ENCODE measurements around the gene MAD2L1BP. TPM values are rescaled to one million over a fixed set of nuclear protein-coding genes. Genes with fewer than 3 reads are reported as not detected.

MAD2L1BP gene
- total RNA-seq, 1 experiment from 2014 or later, result 30.1 TPM

- Mint-ChIP-seq H3K4me1 (peaks cover 9% of the 10 kb centered on the region), H3K4me3 (no peak overlapping the region), H3K27ac (no peak overlapping the region), H3K36me3 (peaks cover 35% of the 10 kb centered on the region), H3K9me3 (no peaks in the 10 kb centered on the region), H3K27me3 (ENCODE audit: low read depth) (no peaks in the 10 kb centered on the region)
- no peak for ATAC-seq
- ChIA-PET CTCF (interaction anchor here (1.0 to 1.1 kb wide), 2 partner anchors 11 to 13 kb away, joined by 5 read pairs; no protein-coding TSS in a partner anchor), POLR2A (interaction anchor here (0.7 kb wide), 1 partner anchor 314 kb away, joined by 3 read pairs; no protein-coding TSS in a partner anchor)
- TF ChIP-seq ZNF121 (CRISPR knock-in tag; IDR thresholded peaks at IDR 0.05), result no peak
- TF ChIP-seq GABPB1 (CRISPR knock-in tag; IDR thresholded peaks at IDR 0.05), result no peak
- no peak for TF ChIP-seq ZBTB21 (CRISPR knock-in tag; IDR thresholded peaks at IDR 0.05; ENCODE audit: borderline replicate concordance)
- no peak for TF ChIP-seq PRRX2 (CRISPR knock-in tag; IDR thresholded peaks at IDR 0.05)
- no peak for TF ChIP-seq ZNF423 (CRISPR knock-in tag; IDR thresholded peaks at IDR 0.05)
- TF ChIP-seq ATF3 (CRISPR knock-in tag; conservative IDR thresholded peaks at IDR 0.05), result no peak
- TF ChIP-seq EMX1 (CRISPR knock-in tag; IDR thresholded peaks at IDR 0.05), result no peak
- no peak for TF ChIP-seq HMGXB4 (CRISPR knock-in tag; IDR thresholded peaks at IDR 0.05)
- no peak for TF ChIP-seq SP1 (CRISPR knock-in tag; conservative IDR thresholded peaks at IDR 0.05)
- TF ChIP-seq PREB (CRISPR knock-in tag; IDR thresholded peaks at IDR 0.05; ENCODE audit: borderline replicate concordance), result no peak
- no peak for TF ChIP-seq ATF1 (CRISPR knock-in tag; IDR thresholded peaks at IDR 0.05)
- TF ChIP-seq MXD4 (CRISPR knock-in tag; IDR thresholded peaks at IDR 0.05; ENCODE audit: borderline replicate concordance), result no peak
- TF ChIP-seq ZNF219 (CRISPR knock-in tag; IDR thresholded peaks at IDR 0.05; ENCODE audit: borderline replicate concordance), result no peak
- TF ChIP-seq USF1 (CRISPR knock-in tag; IDR thresholded peaks at IDR 0.05), result no peak
- no peak for TF ChIP-seq FOXJ3 (CRISPR knock-in tag; IDR thresholded peaks at IDR 0.05; ENCODE audit: borderline replicate concordance)
- TF ChIP-seq TEAD1 (CRISPR knock-in tag; IDR thresholded peaks at IDR 0.05), result no peak
- no peak for DNase-seq (ENCODE audit: low spot score)
These were observed 44.9 kb downstream of the MAD2L1BP start for GRCh38 chr6:43680308-43681200.

GRCh38 chr6:43681303-43681702 is 45.7 kb downstream of the MAD2L1BP start:
- CTCF ChIA-PET, result interaction anchor here (1.0 to 1.1 kb wide), 2 partner anchors 11 to 14 kb away, joined by 5 read pairs; no protein-coding TSS in a partner anchor
- H3K4me3 Mint-ChIP-seq, result no peak overlapping the region
- H3K4me1 Mint-ChIP-seq, result peaks cover 13% of the 10 kb centered on the region
- TF ChIP-seq ZBTB21 (CRISPR knock-in tag; IDR thresholded peaks at IDR 0.05; ENCODE audit: borderline replicate concordance) (no peak), ZNF281 (CRISPR knock-in tag; IDR thresholded peaks at IDR 0.05) (no peak), ARID4B (CRISPR knock-in tag; IDR thresholded peaks at IDR 0.05; ENCODE audit: borderline replicate concordance) (no peak), MYBL2 (CRISPR knock-in tag; IDR thresholded peaks at IDR 0.05) (no peak), GTF2I (CRISPR knock-in tag; conservative IDR thresholded peaks at IDR 0.05) (no peak)
- H3K36me3 Mint-ChIP-seq, result peaks cover 27% of the 10 kb centered on the region
- POLR2A ChIA-PET, result no interaction called here
- ATAC-seq, result no peak
- no peak for DNase-seq (ENCODE audit: low spot score)
- no peak overlapping the region for H3K27ac Mint-ChIP-seq
- H3K27me3 Mint-ChIP-seq (ENCODE audit: low read depth), result no peaks in the 10 kb centered on the region
- H3K9me3 Mint-ChIP-seq, result no peaks in the 10 kb centered on the region

All from WTC11 (cell line).